22Rv1 (cell line): ENCODE data around the gene ATAD1.

Source experiments
- CTCF ChIP-seq: fragments of 450-650 bp; IDR thresholded peaks from 2 replicates; pipeline ENCODE4 v1.5.1; 2017; ENCODE audit warnings: mild to moderate bottlenecking
- ZFX ChIP-seq: fragments of 450-650 bp; IDR thresholded peaks from 2 replicates; pipeline ENCODE4 v1.6.1; 2017; ENCODE audit warnings: antibody characterized with exemption, borderline replicate concordance

DNA sequence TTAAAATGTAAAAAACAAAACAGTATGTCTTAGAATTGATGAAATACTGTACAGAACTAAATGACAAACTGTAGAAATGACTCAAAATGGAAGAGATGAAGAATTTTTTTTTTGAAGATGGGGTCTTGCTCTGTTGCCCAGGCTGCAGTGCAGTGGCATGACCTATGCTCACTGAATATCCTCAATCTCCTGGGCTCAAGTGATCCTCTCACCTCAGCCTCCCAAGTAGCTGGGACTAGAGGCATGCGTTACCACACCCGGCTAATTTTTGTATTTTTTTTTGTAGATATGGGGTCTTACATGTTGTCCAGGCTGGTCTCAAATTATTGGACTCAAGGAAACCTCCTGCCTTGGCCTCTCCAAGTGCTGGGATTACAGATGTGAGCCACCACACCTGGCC, 36.5 kb downstream of the ATAD1 start:
- TF ChIP-seq CTCF, result no peak
- no peak for TF ChIP-seq ZFX
